ENCODE results near the gene TRMT2A. TPM values are rescaled to one million over a fixed set of nuclear protein-coding genes. Genes with fewer than 3 reads are reported as not detected.

TRMT2A gene
- total and polyA plus RNA-seq, 2 of the 8 experiments (the other 6 are each of a cell fraction or from before 2014, with no cell fraction given), result 44.9 to 50.3 TPM

GRCh38 chr22:20117633-20118299 is 740 bp upstream of the TRMT2A start:
- Histone ChIP-seq H3K18ac (ENCODE audit: extremely low read depth, low read length) (peak overlapping the region; percentile 90), H2BK12ac (ENCODE audit: low read depth, low read length) (no peak overlapping the region), H2BK5ac (ENCODE audit: low read depth, low read length) (peak overlapping the region; percentile 87), H2AK5ac (ENCODE audit: low read depth, low read length) (0 out of 2 replicates have a peak overlapping the region, but pooled peaks have one; percentile 43), H3K9me3 (ENCODE audit: insufficient read depth in 2 of 2, low read depth in 1 of 2, low read length in 1 of 2) (no peaks in the 10 kb centered on the region), H3K14ac (ENCODE audit: insufficient read length) (no peak overlapping the region), H4K20me1 (replicated peaks in 1 of 2; ENCODE audit: control insufficient read depth in 1 of 2, insufficient read depth in 2 of 2, low read length in 2 of 2) (peaks cover 17 to 20% of the 10 kb centered on the region in 2 experiments), H3K27me3 (replicated peaks in 1 of 4; ENCODE audit: control insufficient read depth in 3 of 4, extremely low read depth in 1 of 4, insufficient read depth in 3 of 4, low read length in 3 of 4) (no peaks in the 10 kb centered on the region), H3K9ac (replicated peaks in 1 of 4; ENCODE audit: extremely low read depth in 1 of 4, low read depth in 3 of 4, low read length in 3 of 4) (peak overlapping the region; percentile 94 to 99 (median 97)), H4K8ac (ENCODE audit: extremely low read depth, insufficient read depth, low read length) (peak overlapping the region; percentile 96; the same call in 1 of the 2 replicates), H3K23me2 (ENCODE audit: low read depth, low read length) (peaks cover 1% of the 10 kb centered on the region; the same call in 1 of the 2 replicates), H2AFZ (ENCODE audit: low read length) (no peak overlapping the region), H3K23ac (ENCODE audit: insufficient read length) (no peak overlapping the region), H3K36me3 (ENCODE audit: control insufficient read depth in 2 of 4, insufficient read depth in 4 of 4, low read length in 3 of 4) (peaks cover 39 to 51% (median 43%) of the 10 kb centered on the region in 4 experiments), H3K79me2 (ENCODE audit: control insufficient read depth in 1 of 2, insufficient read depth in 2 of 2, low read length in 2 of 2) (peaks cover 39 to 69% of the 10 kb centered on the region in 2 experiments), H3K4me2 (ENCODE audit: insufficient read depth in 1 of 2, low read depth in 2 of 2, low read length in 2 of 2) (peak overlapping the region; percentile 68 to 84), H3K4me1 (replicated peaks in 1 of 4; ENCODE audit: control insufficient read depth in 3 of 4, insufficient read depth in 4 of 4, low read length in 3 of 4) (peaks cover 0 to 13% (median 5%) of the 10 kb centered on the region in 4 experiments; a peak in 5 of 7 replicates), H3K79me1 (ENCODE audit: low read depth, low read length) (peaks cover 7% of the 10 kb centered on the region; the same call in 1 of the 2 replicates), H2BK20ac (ENCODE audit: low read length) (no peak overlapping the region), H2BK120ac (replicated peaks; ENCODE audit: low read depth, low read length) (peak overlapping the region; percentile 54), H3K27ac (ENCODE audit: low read depth, low read length) (peak overlapping the region; percentile 93), H4K91ac (replicated peaks; ENCODE audit: insufficient read length, low read length) (peak overlapping the region; percentile 93), H3K4me3 (ENCODE audit: extremely low read depth in 1 of 4, insufficient read depth in 2 of 4, low read depth in 3 of 4, low read length in 4 of 4) (peak overlapping the region; percentile 89 to 99 (median 98)), H4K5ac (ENCODE audit: insufficient read length, low read depth, low read length) (peak overlapping the region; percentile 93), H3K4ac (replicated peaks; ENCODE audit: insufficient read length, low read depth, low read length) (peak overlapping the region; percentile 95), H3K56ac (replicated peaks; ENCODE audit: insufficient read length, low read depth, low read length) (peak overlapping the region; percentile 94), H2BK15ac (ENCODE audit: low read length) (no peak overlapping the region)
- FAIRE-seq (no peak), DNase-seq (ENCODE audit: low read depth in 1 of 2, low spot score in 2 of 2) (no peak)
- POLR2A ChIA-PET (ENCODE audit: partially characterized antibody), result interaction anchor here (0.9 to 22.7 kb wide), 18 partner anchors 10 to 178 kb away, joined by 3 to 598 read pairs (median 4); partner anchors contain the start of genes DGCR8 and ZDHHC8
- CTCF ChIA-PET (ENCODE audit: partially characterized antibody), result interaction anchor here (1.4 to 2.1 kb wide), 3 partner anchors 8 to 144 kb away, joined by 5 to 8 read pairs (median 5); no protein-coding TSS in a partner anchor
- 1% methylated on average over 32 of the region's 66 CpGs; no CpG with 5 or more reads in 1 of the 2 experiments for WGBS, 2 experiments (ENCODE audit: extremely low coverage in 1 of 2, insufficient coverage in 1 of 2, insufficient read length in 1 of 2, insufficient replicate concordance in 2 of 2, low coverage in 1 of 2, low lambda C conversion rate in 2 of 2, missing lambda C conversion rate in 1 of 2)
- TF ChIP-seq KDM5A (IDR thresholded peaks at IDR 0.05; ENCODE audit: low read length) (no peak), TAF7 (optimal IDR thresholded peaks at IDR 0.05; ENCODE audit: borderline replicate concordance, low read depth, low read length) (no peak), CREB1 (IDR thresholded peaks at IDR 0.05) (no peak), EZH2 (IDR thresholded peaks at IDR 0.05; ENCODE audit: low read depth, low read length, severe bottlenecking) (no peak), RAD21 (IDR thresholded peaks at IDR 0.05 in 1 of 2, conservative IDR thresholded peaks at IDR 0.05 in 1 of 2; ENCODE audit: low read depth in 2 of 2, low read length in 2 of 2) (no peak), FOSL1 (IDR thresholded peaks at IDR 0.05; ENCODE audit: insufficient read depth, low read depth, low read length) (no peak), EP300 (IDR thresholded peaks at IDR 0.05; ENCODE audit: borderline replicate concordance in 1 of 2, low read depth in 2 of 2, low read length in 2 of 2) (no peak), NANOG (IDR thresholded peaks at IDR 0.05; ENCODE audit: insufficient read depth, low read depth, low read length, poor library complexity, severe bottlenecking) (no peak), EGR1 (IDR thresholded peaks at IDR 0.05; ENCODE audit: borderline replicate concordance, low read depth, low read length) (peak; percentile 32; the same call in 1 of the 2 replicates), TBP (IDR thresholded peaks at IDR 0.05; ENCODE audit: low read depth, low read length) (no peak)
